ENCODE measurements around the gene TSHZ2. TPM values are rescaled to one million over a fixed set of nuclear protein-coding genes. Genes with fewer than 3 reads are reported as not detected.

Gene TSHZ2
- total and polyA plus RNA-seq, 7 donors = 1.2 to 32.7 (median 14.0) TPM

GRCh38 chr20:53385941-53386767 is 414.0 kb downstream of the TSHZ2 start:
- Histone ChIP-seq H3K36me3 (no peaks in the 10 kb centered on the region), H3K4me1 (peaks cover 0 to 5% (median 0%) of the 10 kb centered on the region in 4 donors), H3K9me3 (peaks cover 0 to 5% (median 0%) of the 10 kb centered on the region in 4 donors), H3K4me3 (no peak overlapping the region), H3K27ac (peak overlapping the region in 1 of 4 donors; percentile 2), H3K27me3 (no peaks in the 10 kb centered on the region)
- TF ChIP-seq CTCF (IDR thresholded peaks at IDR 0.05) (no peak), POLR2AphosphoS5 (IDR thresholded peaks at IDR 0.05) (no peak), EP300 (IDR thresholded peaks at IDR 0.05) (no peak)
- 85 to 87% methylated on average over 14 of the region's 14 CpGs for WGBS, 2 donors
- intact Hi-C loops (cut with DNase I) = no loop called here
- DNase-seq = no peak

- Histone ChIP-seq H3K27ac (no peak overlapping the region), H3K36me3 (no peaks in the 10 kb centered on the region), H3K4me3 (no peak overlapping the region), H3K9me3 (peaks cover 0 to 5% (median 0%) of the 10 kb centered on the region in 4 donors), H3K4me1 (peaks cover 0 to 5% (median 0%) of the 10 kb centered on the region in 4 donors), H3K27me3 (no peaks in the 10 kb centered on the region)
- intact Hi-C loops (cut with DNase I) = no loop called here
- 74 to 89% methylated on average over 8 of the region's 8 CpGs for WGBS, 2 donors
- no peak for DNase-seq
- TF ChIP-seq POLR2AphosphoS5 (IDR thresholded peaks at IDR 0.05) (no peak), EP300 (IDR thresholded peaks at IDR 0.05) (no peak), CTCF (IDR thresholded peaks at IDR 0.05) (no peak), POLR2A (IDR thresholded peaks at IDR 0.05) (no peak)
Observed at GRCh38 chr20:53387983-53388675, 416.0 kb downstream of the TSHZ2 start.

GRCh38 chr20:53389516-53390300 is 417.6 kb downstream of the TSHZ2 start:
- 90 to 94% methylated on average over 10 of the region's 10 CpGs for WGBS, 2 donors
- H3K4me1 ChIP-seq = no peaks in the 10 kb centered on the region
- H3K27ac ChIP-seq = no peak overlapping the region
- intact Hi-C loops (cut with DNase I) = no loop called here
- H3K4me3 ChIP-seq = no peak overlapping the region
- H3K36me3 ChIP-seq = no peaks in the 10 kb centered on the region
- TF ChIP-seq CTCF (IDR thresholded peaks at IDR 0.05) (no peak), POLR2A (IDR thresholded peaks at IDR 0.05) (no peak), POLR2AphosphoS5 (IDR thresholded peaks at IDR 0.05) (no peak), EP300 (IDR thresholded peaks at IDR 0.05) (no peak)
- H3K9me3 ChIP-seq = peaks cover 0 to 5% (median 0%) of the 10 kb centered on the region in 4 donors
- no peaks in the 10 kb centered on the region for H3K27me3 ChIP-seq
- DNase-seq = no peak

GRCh38 chr20:53390770-53391169 is 418.6 kb downstream of the TSHZ2 start:
- no peak for TF ChIP-seq CTCF (IDR thresholded peaks at IDR 0.05)
- no peak for TF ChIP-seq POLR2A (IDR thresholded peaks at IDR 0.05)
- no peak for TF ChIP-seq EP300 (IDR thresholded peaks at IDR 0.05)
- TF ChIP-seq POLR2AphosphoS5 (IDR thresholded peaks at IDR 0.05) = no peak
- peaks cover 0 to 5% (median 0%) of the 10 kb centered on the region in 4 donors for H3K9me3 ChIP-seq
- no peaks in the 10 kb centered on the region for H3K27me3 ChIP-seq
- H3K4me1 ChIP-seq = no peaks in the 10 kb centered on the region
- H3K36me3 ChIP-seq = no peaks in the 10 kb centered on the region
- WGBS, 2 donors = 88 to 89% methylated on average over 2 of the region's 2 CpGs
- intact Hi-C loops (cut with DNase I) = no loop called here
- H3K4me3 ChIP-seq = no peak overlapping the region
- no peak overlapping the region for H3K27ac ChIP-seq
- no peak for DNase-seq
